CD1c-positive myeloid dendritic cell (primary cell): ENCODE data around the gene U2AF1L4.

Experiments used
- DNase-seq: peaks from one replicate; pipeline ENCODE4 v3.0.0-alpha.2; 2016; ENCODE audit errors: extremely low spot score

The U2AF1L4 gene, protein sequence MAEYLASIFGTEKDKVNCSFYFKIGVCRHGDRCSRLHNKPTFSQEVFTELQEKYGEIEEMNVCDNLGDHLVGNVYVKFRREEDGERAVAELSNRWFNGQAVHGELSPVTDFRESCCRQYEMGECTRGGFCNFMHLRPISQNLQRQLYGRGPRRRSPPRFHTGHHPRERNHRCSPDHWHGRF

DNA sequence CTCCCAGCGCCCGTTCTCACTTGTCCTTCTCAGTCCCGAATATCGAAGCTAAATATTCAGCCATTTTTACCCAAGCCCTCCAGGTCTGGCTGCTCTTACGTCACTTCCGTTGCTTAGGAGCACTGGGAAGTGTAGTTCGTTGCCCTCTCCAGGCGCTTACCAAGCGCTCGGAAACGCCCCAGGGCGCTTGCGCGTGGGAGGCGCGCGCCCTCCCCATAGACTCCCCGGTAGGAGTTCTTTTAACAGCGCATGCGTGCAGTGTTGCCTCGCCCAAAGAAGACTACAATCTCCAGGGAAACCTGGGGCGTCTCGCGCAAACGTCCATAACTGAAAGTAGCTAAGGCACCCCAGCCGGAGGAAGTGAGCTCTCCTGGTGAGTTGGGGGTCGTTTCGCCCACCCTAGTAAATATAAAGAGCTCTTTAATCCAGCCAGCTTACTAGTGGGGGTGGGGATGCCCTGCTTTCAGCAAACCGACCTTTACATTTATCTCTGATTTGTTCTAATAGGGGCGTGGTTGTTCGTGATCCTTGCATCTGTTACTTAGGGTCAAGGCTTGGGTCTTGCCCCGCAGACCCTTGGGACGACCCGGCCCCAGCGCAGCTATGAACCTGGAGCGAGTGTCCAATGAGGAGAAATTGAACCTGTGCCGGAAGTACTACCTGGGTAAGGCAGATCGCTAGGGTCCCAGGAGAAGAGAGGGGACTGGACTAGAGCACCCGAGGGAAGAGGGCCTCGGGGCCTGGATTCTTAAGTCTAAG is at the start of gene U2AF1L4, which contains the start of gene PSENEN:
TSS of gene U2AF1L4 (minus strand) at position 91 of the 759 bp plus-strand sequence. CDS start at position 64, 27 bp downstream.
TSS of gene PSENEN (plus strand) at position 324 of the 759 bp plus-strand sequence. CDS start at position 604, 280 bp downstream.
- peak; percentile 100 for DNase-seq

DNA sequence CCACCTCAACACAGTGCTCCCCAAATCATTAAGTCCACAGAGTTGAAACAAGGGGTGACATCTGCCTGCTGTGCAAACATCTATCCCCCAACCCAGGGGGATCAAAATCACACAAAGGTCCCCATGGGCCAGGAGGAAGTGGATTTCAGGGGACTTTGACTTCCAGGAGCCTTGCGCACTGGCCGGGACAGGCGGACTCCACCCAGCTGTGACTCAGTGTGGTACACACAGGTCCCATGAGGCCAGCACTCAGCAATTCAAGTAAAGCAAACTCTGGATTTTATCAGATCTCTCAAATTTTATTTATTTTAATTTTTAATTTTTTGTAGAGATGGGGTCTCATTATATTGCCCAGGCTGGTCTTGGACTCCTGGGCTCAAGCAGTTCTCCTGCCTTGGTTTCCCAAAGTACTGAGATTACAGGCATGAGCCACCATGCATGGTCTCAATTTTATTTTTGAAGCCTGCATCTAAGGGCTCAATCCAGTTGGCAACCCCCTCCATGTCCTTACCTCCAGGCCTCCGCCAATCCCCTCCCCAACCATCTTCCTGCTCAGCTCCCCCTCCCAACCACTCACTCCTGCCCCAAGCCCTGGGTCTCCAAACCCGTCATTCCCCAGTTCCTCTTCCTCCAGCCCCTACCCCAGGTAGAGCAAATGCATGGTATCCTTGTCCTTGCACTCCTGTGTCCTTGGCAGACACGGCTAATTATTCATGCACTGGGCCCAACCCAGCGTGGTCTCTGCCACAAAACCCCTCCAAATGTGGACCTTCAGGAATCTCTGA is 48.4 kb upstream of the U2AF1L4 start:
- DNase-seq, result no peak

DNA sequence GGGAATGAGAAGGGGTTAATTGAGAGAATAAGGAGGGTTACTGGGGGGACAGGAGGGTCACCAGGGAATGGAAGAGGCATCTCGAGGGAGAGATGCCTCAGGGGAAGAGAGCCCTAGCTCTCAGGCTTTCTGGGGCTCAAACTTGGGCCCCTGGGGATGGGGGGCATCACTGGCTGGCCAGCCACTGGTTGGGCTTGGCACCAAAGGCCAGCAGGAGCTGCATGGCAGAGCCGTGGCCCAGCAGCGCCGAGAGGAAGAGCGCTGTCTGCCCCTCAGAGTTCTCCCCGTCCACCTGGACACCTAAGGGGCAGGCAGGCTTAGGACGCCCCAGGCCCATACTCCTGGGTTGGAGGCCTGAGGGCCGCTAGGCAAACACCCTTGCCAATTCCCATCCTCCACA is 47.7 kb upstream of the U2AF1L4 start:
- DNase-seq, result no peak

DNA sequence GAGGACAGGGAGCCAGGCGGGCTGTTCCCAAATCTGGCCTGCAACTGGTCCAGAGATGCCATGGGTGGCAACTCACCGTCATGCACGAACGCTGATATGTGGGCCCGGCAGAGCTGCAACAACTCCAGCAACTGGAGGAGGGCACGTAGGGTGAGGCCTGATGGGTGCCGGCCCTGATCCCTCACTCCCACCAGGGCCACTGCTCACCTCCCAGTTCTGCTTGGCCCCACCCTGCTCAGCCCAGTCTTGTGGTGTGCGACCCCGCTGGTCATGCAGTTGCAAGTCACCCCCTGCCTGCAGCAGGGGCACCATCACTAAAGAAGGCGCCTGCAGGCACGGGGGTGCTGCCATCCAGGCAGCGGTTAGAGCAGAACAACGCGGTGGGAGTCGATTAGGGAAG is 47.1 kb upstream of the U2AF1L4 start:
- no peak for DNase-seq

DNA sequence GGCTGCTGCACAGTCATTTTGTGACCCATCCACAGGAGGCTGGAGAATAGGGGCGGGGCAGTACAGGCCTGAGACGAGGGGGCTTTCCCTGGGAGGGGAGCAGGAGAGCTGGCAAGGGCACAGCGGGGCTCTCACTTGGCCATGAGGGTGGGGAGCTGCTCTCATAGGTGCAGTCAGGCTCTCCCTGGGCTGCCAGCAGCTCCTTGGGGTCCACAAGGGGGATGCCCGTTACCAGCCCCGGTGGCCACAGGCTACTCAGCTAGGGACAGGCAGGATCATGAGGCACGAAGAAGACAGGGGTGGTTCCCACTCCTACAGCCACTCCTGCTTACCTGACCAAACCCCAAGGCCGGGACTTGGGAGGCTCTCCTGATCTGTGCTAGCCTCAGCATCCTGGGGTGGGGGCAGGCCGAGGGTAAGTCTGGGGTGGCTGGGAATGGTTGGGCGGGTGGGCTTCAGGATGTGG is 46.6 kb upstream of the U2AF1L4 start:
- DNase-seq, result no peak

DNA sequence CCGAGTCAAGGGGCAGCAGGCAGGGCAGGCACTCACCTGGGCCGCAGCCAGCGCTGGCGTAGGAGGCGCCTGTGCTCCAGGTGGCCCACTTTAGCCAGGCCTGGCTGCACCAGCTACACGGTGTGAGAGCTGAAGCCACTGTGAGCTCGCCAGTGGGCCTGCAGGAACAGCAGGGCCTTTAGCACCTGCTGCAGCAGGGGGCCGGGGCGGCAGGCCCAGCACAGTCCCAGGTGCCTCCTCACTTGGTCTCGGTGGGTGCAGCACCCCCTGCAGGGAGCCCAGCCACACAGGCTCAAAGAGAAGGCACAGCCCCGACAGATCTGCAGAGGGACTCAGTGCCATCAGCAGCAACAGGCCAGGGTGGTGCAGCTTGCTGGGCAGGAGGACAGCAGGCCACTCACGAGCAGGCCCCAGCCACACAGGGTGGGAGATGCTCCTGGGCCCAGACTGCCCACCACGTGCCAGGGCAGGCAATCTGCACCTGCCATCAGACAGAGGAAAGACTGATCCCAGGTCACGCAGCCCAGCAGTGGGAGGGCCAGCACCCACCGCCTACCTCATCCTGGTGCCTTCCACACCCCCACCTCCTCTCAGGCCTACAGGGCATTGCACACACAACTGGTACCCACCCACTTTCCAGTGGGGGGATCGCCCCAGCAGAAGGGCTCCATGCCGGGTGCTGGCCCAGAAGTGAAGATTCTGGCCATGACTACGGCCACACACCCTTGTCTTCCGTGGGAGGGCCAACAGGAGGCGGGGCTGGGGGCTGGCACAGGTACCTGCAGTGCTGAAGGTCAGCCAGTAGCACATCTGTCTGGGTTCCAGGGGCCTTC is 46.0 kb upstream of the U2AF1L4 start:
- no peak for DNase-seq

DNA sequence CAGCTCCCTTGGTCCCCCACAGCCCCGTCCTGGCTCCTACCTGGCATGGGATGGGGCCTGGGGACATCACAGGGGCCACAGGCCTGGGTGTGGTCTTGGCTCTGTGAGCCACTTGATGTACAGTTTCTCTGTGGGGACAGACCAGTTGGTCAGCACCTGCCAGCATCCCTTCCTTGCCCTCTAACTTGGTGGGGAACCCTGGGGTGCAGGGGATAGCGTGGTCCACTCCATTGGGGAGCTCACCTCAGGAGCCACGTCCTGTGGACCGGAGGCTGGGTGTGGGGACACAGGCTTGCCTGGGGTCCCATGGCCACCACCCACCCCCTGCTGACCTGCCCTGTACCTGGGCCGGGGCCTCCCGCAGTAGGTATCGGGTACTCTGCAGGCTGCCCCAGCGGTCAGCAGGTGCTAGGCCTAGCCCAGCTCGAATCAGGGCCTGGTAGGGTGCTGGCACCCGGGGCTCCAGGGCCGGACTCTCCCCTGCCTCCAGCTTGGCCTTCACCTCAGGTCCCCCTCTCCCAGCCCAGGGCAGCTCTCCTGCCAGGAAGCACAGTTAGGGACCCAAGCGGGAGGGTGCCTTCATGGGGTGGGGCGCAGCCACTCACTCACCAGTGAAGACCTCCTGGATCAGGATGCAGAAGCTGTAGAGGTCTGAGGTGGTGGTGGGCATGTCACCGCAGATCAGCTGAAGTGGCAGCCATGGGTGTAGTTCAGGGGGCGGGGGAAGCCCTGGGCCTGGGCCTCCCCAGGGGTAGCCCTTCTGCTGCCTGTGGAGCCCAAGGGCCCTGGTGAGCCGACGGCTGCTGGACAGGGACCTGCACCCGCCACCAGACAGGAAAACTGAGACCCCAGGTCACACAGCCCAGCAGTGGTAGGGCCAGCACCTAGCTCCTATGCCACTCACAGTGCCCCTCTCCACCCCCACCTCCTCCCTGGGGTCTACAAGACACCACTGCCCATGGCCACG is 45.0 kb upstream of the U2AF1L4 start:
- DNase-seq, result no peak

DNA sequence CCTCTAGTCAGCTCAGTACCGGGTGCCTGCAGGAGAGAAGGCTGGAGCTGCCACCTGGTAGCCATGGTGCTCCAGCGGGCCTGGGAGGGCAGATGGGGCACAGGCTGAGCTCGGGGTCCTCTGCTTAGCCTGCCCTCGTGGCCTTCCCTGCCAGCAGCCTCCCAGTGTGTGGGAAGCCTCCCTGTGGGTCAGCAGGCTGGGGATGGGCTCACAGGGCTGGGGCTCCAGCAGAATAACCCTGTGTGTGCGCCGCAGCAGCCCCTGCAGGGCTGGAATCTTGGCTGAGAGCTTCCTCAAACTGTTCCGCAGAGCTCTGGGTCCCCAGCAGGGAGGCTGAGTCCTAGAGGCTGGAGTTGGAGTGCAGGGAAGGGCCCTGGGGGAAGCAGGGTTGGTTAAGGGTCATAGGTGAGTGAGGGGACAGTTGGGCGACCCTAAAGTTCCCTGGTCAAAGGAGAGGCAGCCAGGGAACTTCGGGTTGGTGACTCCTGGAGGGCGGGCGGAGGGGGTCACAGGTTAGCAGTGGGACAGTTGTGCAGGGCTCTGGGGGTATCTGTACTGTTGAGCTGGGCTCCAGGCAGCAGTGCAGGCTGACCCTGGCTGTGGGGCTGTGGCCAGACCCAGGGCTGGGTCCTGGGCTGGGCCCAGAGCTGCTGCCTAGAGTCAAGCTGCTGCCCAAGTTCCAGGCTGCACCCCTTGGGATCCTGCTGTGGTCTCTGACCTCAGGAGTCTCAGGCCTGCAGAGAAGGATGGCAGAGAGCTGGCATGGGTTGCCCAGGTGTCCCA is 44.2 kb upstream of the U2AF1L4 start:
- DNase-seq, result no peak

DNA sequence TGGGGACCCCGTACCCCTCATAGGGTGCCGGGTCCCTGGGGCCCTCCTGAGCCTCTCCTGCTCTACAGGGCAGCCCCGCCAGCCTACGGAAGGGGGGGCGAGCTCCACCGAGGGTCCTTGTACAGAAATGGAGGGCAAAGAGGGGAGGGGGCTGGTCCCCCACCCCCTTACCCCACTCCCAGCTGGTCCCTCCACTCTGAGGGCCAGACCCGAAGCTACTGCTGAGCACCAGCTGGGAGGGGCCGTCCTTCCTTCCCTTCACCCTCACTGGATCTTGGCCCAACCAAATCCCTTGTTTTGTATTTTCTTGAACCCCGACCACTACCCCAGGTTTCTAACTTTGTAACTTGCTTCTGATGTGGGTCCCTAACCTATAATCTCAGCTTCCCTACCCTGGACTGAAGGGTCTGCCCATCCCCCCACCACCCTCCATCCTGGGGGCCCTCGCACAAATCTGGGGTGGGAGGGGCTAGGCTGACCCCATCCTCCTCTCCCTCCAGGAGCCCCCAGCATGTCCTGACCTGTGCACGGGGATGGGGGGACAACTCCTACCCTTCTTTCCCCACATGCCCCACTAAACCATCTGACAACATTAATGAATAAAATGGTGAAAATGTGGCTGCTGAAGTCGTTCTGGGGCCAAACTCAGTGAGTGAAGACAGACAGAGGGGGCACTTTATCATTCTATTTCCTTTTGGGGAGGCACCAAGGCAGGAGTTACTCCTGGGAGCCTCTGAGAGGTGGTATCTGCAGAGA is 43.2 kb upstream of the U2AF1L4 start:
- no peak for DNase-seq

DNA sequence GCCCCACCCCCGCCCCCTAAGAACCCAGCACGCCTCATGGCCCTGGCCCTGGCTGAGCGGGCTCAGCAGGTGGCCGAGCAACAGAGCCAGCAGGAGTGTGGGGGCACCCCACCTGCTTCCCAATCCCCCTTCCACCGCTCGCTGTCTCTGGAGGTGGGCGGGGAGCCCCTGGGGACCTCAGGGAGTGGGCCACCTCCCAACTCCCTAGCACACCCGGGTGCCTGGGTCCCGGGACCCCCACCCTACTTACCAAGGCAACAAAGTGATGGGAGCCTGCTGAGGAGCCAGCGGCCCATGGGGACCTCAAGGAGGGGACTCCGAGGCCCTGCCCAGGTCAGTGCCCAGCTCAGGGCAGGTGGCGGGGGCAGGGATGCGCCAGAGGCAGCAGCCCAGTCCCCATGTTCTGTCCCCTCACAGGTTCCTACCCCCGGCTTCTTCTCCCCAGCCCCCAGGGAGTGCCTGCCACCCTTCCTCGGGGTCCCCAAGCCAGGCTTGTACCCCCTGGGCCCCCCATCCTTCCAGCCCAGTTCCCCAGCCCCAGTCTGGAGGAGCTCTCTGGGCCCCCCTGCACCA is 42.1 kb upstream of the U2AF1L4 start:
- DNase-seq, result no peak

DNA sequence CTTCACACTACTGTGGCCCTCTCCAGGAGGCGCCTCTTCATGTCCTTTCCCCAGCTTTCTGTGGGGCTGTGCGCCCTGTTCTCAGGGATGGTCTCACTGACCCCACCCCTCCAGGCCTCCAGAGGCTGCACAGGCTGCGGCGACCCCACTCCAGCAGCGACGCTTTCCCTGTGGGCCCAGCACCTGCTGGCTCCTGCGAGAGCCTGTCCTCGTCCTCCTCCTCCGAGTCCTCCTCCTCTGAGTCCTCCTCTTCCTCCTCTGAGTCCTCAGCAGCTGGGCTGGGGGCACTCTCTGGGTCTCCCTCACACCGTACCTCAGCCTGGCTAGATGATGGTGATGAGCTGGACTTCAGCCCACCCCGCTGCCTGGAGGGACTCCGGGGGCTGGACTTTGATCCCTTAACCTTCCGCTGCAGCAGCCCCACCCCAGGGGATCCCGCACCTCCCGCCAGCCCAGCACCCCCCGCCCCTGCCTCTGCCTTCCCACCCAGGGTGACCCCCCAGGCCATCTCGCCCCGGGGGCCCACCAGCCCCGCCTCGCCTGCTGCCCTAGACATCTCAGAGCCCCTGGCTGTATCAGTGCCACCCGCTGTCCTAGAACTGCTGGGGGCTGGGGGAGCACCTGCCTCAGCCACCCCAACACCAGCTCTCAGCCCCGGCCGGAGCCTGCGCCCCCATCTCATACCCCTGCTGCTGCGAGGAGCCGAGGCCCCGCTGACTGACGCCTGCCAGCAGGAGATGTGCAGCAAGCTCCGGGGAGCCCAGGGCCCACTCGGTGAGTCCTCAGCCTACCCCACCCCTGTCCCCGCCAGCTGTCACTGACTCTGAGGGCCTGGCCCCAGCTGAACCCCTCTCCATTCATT is 41.3 kb upstream of the U2AF1L4 start:
- no peak for DNase-seq

DNA sequence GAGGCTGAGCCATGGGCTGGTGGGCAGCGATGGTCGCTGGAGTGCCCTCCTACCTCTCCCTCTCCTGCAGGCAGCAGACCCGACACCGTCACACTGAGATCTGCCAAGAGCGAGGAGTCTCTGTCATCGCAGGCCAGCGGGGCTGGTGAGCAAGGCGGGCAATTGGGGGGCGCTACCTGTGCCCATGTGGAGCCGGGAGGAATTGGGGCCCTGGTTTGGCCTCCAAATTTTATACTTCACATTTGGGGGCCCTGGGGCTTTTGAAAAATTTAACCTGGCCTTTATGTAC is 40.1 kb upstream of the U2AF1L4 start:
- DNase-seq, result no peak

DNA sequence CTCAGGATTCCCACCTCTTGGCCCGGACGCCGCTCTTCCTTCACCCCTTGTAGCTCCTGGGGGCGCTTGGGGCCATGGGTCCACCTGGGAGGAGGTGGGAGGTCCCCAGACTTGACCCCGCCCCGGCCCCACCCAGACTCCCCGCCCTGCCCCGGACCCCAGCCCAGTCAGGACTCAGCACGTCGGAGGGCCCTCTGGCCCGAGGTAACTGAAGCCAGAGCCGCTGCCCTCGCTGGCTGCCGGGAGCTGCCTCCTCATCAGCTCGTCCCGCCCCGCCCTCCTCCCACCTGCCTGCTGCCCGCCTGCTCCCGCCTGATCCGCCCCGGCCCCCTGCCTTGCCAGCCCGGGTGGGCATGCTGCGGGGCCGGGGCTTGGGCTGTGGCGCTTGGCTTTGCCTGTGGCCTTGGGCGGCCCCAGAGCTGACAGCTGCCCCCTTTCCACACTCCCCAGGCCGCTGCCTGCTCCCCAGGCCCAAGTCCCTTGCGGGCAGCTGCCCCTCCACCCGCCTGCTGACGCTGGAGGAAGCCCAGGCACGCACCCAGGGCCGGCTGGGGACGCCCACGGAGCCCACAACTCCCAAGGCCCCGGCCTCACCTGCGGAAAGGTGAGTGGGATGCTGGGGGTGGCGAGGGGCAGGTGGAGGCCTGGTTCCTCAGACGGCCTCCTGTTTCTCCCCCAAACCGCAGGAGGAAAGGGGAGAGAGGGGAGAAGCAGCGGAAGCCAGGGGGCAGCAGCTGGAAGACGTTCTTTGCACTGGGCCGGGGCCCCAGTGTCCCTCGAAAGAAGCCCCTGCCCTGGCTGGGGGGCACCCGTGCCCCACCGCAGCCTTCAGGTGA is 39.5 kb upstream of the U2AF1L4 start:
- no peak for DNase-seq

DNA sequence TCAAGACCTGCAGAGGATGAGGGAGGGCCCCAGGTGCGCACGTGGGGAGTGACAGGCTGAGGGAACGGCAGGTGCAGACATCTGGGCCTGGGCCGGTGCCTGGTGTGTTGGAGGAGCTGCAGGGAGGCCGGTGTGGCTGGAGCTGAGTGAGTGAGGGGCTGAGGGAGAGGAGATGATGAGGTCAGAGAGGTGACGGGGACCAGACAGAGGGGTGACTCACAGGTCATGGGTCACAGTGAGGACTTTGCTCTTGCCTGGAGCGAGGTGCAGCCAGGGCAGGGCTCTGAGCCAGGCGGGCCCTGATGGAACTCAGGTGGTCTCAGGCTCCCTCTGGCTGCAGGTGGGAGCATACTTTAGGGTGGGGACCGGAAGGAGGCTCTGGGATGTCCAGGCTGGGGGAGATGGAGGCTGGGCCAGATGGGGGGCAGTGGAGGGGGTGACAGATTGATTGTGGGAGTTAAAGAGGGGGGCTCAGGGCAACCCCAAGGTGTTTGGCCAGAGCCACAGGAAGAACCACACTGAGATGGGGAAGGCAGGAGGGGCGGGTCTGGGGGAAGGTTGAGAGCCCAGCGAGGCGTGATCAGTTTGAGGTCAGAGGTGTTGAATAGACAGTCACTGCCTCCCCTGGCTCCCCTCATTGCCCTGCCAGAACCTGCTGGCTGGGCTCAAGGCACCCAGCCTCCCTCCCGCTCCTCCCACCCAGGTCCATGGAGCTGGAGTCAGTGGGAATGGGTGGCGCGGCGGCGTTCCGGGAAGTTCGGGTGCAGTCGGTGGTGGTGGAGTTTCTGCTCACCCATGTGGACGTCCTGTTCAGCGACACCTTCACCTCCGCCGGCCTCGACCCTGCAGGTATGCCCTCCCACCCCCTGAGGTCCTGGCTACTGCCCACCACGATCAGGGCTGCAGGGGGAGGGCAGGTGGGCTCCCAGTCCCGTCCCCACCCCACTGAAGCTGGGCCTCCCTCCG is 38.5 kb upstream of the U2AF1L4 start:
- DNase-seq, result no peak

DNA sequence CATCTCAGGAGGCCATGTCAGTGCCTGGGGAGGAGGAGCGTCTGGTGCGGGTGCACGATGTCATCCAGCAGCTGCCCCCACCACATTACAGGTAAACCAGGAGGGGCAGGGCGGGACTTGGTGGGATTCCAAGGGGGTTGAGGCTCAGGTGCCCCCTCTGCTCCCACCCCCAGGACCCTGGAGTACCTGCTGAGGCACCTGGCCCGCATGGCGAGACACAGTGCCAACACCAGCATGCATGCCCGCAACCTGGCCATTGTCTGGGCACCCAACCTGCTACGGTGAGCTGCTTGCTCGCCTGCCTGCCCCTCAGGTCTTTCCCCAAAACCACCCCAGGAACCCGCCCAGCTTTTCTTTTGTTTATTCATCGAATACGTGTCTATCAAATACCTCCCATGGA is 37.4 kb upstream of the U2AF1L4 start:
- no peak for DNase-seq

DNA sequence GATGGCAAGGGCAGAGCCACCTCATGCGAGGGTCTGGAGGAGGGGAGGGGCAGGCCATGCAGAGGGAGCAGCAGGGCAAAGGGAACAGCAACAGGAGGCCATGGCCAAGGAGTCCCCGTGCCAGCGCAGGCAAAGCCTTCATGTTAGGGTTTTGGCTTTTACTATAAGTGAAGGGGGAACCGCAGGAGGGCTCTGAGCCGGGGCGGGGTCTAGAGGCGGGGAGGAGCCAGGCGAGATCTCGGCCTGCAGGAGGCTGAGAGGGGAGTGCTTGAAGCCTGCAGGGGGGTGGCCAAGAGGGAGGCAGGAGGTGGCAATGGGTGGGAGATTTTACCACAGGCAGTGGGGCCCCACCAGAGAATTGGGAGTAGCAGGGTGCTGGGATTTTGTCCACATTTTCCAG is 36.4 kb upstream of the U2AF1L4 start:
- DNase-seq, result no peak
